MG63 (cell line): ENCODE measurements around the gene TLE3. TPM values are rescaled to one million over a fixed set of nuclear protein-coding genes. Genes with fewer than 3 reads are reported as not detected.

ENCODE experiments used
- DNase-seq: peaks from one replicate; pipeline ENCODE4 v3.0.0-alpha.2; 2020
- H3K27me3 ChIP-seq: fragments of 250-450 bp; sonication (Bioruptor Pico); 2 replicates; pipeline ENCODE4 v1.5.1; 2020; ENCODE audit warnings: mild to moderate bottlenecking, moderate library complexity
- H3K36me3 ChIP-seq: fragments of 250-450 bp; sonication (Bioruptor Pico); 2 replicates; pipeline ENCODE4 v1.5.1; 2020; ENCODE audit warnings: mild to moderate bottlenecking, moderate library complexity
- H3K4me3 ChIP-seq: fragments of 250-450 bp; sonication (Bioruptor Pico); 2 replicates; pipeline ENCODE4 v1.5.1; 2020; ENCODE audit warnings: mild to moderate bottlenecking, moderate library complexity
- H3K9me3 ChIP-seq: fragments of 250-450 bp; sonication (Bioruptor Pico); 2 replicates; pipeline ENCODE4 v1.5.1; 2020; ENCODE audit warnings: mild to moderate bottlenecking, moderate library complexity
- total RNA-seq: library from RNA; depleted of rRNA; stranded (reverse); fragments of >200 nt; shearing (Covaris generic); gene quantifications from 2 replicates; pipeline ENCODE4 v1.2.3, GENCODE V29; 2014; ENCODE audit warnings: low replicate concordance

Gene TLE3
- total RNA-seq, 1 experiment from 2014 or later: 42.9 TPM

- H3K36me3 ChIP-seq: no peaks in the 10 kb centered on the region
- DNase-seq: no peak
- H3K9me3 ChIP-seq: no peaks in the 10 kb centered on the region
- no peaks in the 10 kb centered on the region for H3K27me3 ChIP-seq
- H3K4me3 ChIP-seq: no peak overlapping the region
Observed at GRCh38 chr15:70036585-70037291, 61.0 kb downstream of the TLE3 start.

GRCh38 chr15:70035719-70036077 lies 62.0 kb downstream of the TLE3 start:
- no peaks in the 10 kb centered on the region for H3K27me3 ChIP-seq
- no peak for DNase-seq
- H3K4me3 ChIP-seq: no peak overlapping the region
- no peaks in the 10 kb centered on the region for H3K36me3 ChIP-seq
- no peaks in the 10 kb centered on the region for H3K9me3 ChIP-seq

- Histone ChIP-seq H3K9me3 (no peaks in the 10 kb centered on the region), H3K27me3 (no peaks in the 10 kb centered on the region), H3K36me3 (no peaks in the 10 kb centered on the region), H3K4me3 (no peak overlapping the region)
- DNase-seq: no peak
Observed at GRCh38 chr15:70035051-70035718, 62.5 kb downstream of the TLE3 start.

- no peaks in the 10 kb centered on the region for H3K27me3 ChIP-seq
- DNase-seq: no peak
Observed at GRCh38 chr15:70034596-70034995, 63.1 kb downstream of the TLE3 start.

GRCh38 chr15:70034141-70034540 lies 63.6 kb downstream of the TLE3 start:
- H3K9me3 ChIP-seq: no peaks in the 10 kb centered on the region
- H3K36me3 ChIP-seq: no peaks in the 10 kb centered on the region
- no peak for DNase-seq
- no peaks in the 10 kb centered on the region for H3K27me3 ChIP-seq
- H3K4me3 ChIP-seq: no peak overlapping the region

More at GRCh38 chr15:70034596-70034995, 63.1 kb downstream of the TLE3 start:
- H3K36me3 ChIP-seq: no peaks in the 10 kb centered on the region
- no peak overlapping the region for H3K4me3 ChIP-seq
- no peaks in the 10 kb centered on the region for H3K9me3 ChIP-seq

- Histone ChIP-seq H3K9me3 (no peaks in the 10 kb centered on the region), H3K36me3 (no peaks in the 10 kb centered on the region), H3K4me3 (no peak overlapping the region), H3K27me3 (no peaks in the 10 kb centered on the region)
- DNase-seq: no peak
Observed at GRCh38 chr15:70033529-70034140, 64.1 kb downstream of the TLE3 start.

GRCh38 chr15:70033109-70033508 lies 64.6 kb downstream of the TLE3 start:
- Histone ChIP-seq H3K4me3 (no peak overlapping the region), H3K36me3 (no peaks in the 10 kb centered on the region), H3K27me3 (no peaks in the 10 kb centered on the region), H3K9me3 (no peaks in the 10 kb centered on the region)
- no peak for DNase-seq

GRCh38 chr15:70032509-70032908 lies 65.2 kb downstream of the TLE3 start:
- DNase-seq: no peak
- no peaks in the 10 kb centered on the region for H3K27me3 ChIP-seq
- H3K36me3 ChIP-seq: no peaks in the 10 kb centered on the region
- no peak overlapping the region for H3K4me3 ChIP-seq
- H3K9me3 ChIP-seq: no peaks in the 10 kb centered on the region

- Histone ChIP-seq H3K9me3 (no peaks in the 10 kb centered on the region), H3K36me3 (no peaks in the 10 kb centered on the region), H3K27me3 (no peaks in the 10 kb centered on the region), H3K4me3 (no peak overlapping the region)
- no peak for DNase-seq
Observed at GRCh38 chr15:70031713-70032112, 66.0 kb downstream of the TLE3 start.

- DNase-seq: no peak
- Histone ChIP-seq H3K36me3 (no peaks in the 10 kb centered on the region), H3K27me3 (no peaks in the 10 kb centered on the region), H3K9me3 (no peaks in the 10 kb centered on the region), H3K4me3 (no peak overlapping the region)
Observed at GRCh38 chr15:70031261-70031660, 66.5 kb downstream of the TLE3 start.

- H3K9me3 ChIP-seq: no peaks in the 10 kb centered on the region
- DNase-seq: no peak
- no peaks in the 10 kb centered on the region for H3K36me3 ChIP-seq
- H3K27me3 ChIP-seq: no peaks in the 10 kb centered on the region
- H3K4me3 ChIP-seq: no peak overlapping the region
Observed at GRCh38 chr15:70030851-70031250, 66.9 kb downstream of the TLE3 start.

GRCh38 chr15:70029297-70029701 lies 68.4 kb downstream of the TLE3 start:
- DNase-seq: no peak
- no peaks in the 10 kb centered on the region for H3K36me3 ChIP-seq
- no peak overlapping the region for H3K4me3 ChIP-seq
- no peaks in the 10 kb centered on the region for H3K27me3 ChIP-seq
- no peaks in the 10 kb centered on the region for H3K9me3 ChIP-seq

- no peaks in the 10 kb centered on the region for H3K36me3 ChIP-seq
- H3K27me3 ChIP-seq: no peaks in the 10 kb centered on the region
- no peaks in the 10 kb centered on the region for H3K9me3 ChIP-seq
- H3K4me3 ChIP-seq: no peak overlapping the region
- DNase-seq: no peak
Observed at GRCh38 chr15:70027518-70027917, 70.2 kb downstream of the TLE3 start.

- Histone ChIP-seq H3K27me3 (no peaks in the 10 kb centered on the region), H3K36me3 (no peaks in the 10 kb centered on the region), H3K9me3 (no peaks in the 10 kb centered on the region), H3K4me3 (no peak overlapping the region)
- no peak for DNase-seq
Observed at GRCh38 chr15:70026991-70027390, 70.7 kb downstream of the TLE3 start.

GRCh38 chr15:70025413-70026296 lies 72.1 kb downstream of the TLE3 start:
- no peak for DNase-seq
- Histone ChIP-seq H3K27me3 (no peaks in the 10 kb centered on the region), H3K9me3 (no peaks in the 10 kb centered on the region), H3K4me3 (no peak overlapping the region), H3K36me3 (no peaks in the 10 kb centered on the region)

GRCh38 chr15:70024521-70024920 lies 73.2 kb downstream of the TLE3 start:
- H3K36me3 ChIP-seq: no peaks in the 10 kb centered on the region
- H3K27me3 ChIP-seq: no peaks in the 10 kb centered on the region
- no peaks in the 10 kb centered on the region for H3K9me3 ChIP-seq
- H3K4me3 ChIP-seq: no peak overlapping the region
- DNase-seq: no peak
